ENCODE data around the gene GIMAP8. TPM values are rescaled to one million over a fixed set of nuclear protein-coding genes. Genes with fewer than 3 reads are reported as not detected.

The GIMAP8 gene
- polyA plus RNA-seq, 1 of the 3 experiments (the other 2 are of a cell fraction) = not detected

- TF ChIP-seq JUND (IDR thresholded peaks at IDR 0.05) (no peak), SIN3A (IDR thresholded peaks at IDR 0.05; ENCODE audit: borderline replicate concordance, low read depth, low read length) (no peak), TCF12 (IDR thresholded peaks at IDR 0.05) (no peak), YY1 (IDR thresholded peaks at IDR 0.05; ENCODE audit: low read depth) (no peak), RCOR1 (IDR thresholded peaks at IDR 0.05; ENCODE audit: low read length) (no peak), RFX5 (IDR thresholded peaks at IDR 0.05; ENCODE audit: low read length) (no peak), MAX (IDR thresholded peaks at IDR 0.05; ENCODE audit: low read depth) (no peak)
- POLR2A ChIA-PET = no interaction called here
- no peak for DNase-seq
- Histone ChIP-seq H3K9me3 (0 out of 2 replicates have a peak, but pooled peaks cover 8% of the 10 kb centered on the region), H3K27me3 (ENCODE audit: insufficient read depth) (no peaks in the 10 kb centered on the region; the same call in 1 of the 2 replicates), H3F3A (replicated peaks; ENCODE audit: insufficient read depth) (no peaks in the 10 kb centered on the region), H3K4me1 (ENCODE audit: control insufficient read depth in 1 of 2, insufficient read depth in 2 of 2, low read depth in 1 of 2, low read length in 1 of 2) (no peaks in the 10 kb centered on the region), H3K4me3 (ENCODE audit: low read depth in 2 of 2, low read length in 1 of 2) (no peak overlapping the region), H2AFZ (ENCODE audit: low read depth) (no peak overlapping the region), H3K9me2 (no peaks in the 10 kb centered on the region), H3K9ac (no peak overlapping the region), H3K4me2 (no peak overlapping the region), H4K20me1 (ENCODE audit: insufficient read depth) (no peaks in the 10 kb centered on the region), H3K79me2 (ENCODE audit: insufficient read depth) (no peaks in the 10 kb centered on the region), H3K36me3 (replicated peaks in 1 of 2; ENCODE audit: control insufficient read depth in 1 of 2, insufficient read depth in 2 of 2, low read length in 1 of 2) (no peaks in the 10 kb centered on the region), H3K27ac (ENCODE audit: low read depth in 2 of 2, low read length in 1 of 2) (no peak overlapping the region)
- CTCF ChIA-PET = interaction anchor here (1.5 kb wide), 1 partner anchor 14 kb away, joined by 4 read pairs; no protein-coding TSS in a partner anchor
These were observed 12.0 kb downstream of the GIMAP8 start for GRCh38 chr7:150462413-150462812.

- DNase-seq = no peak
- H3K27ac ChIP-seq (ENCODE audit: low read depth in 2 of 2, low read length in 1 of 2) = no peak overlapping the region
- CTCF ChIA-PET = interaction anchor here (1.5 kb wide), 2 partner anchors 14 to 15 kb away, joined by 3 to 4 read pairs; no protein-coding TSS in a partner anchor
These were observed 13.0 kb downstream of the GIMAP8 start for GRCh38 chr7:150463461-150463860.

GRCh38 chr7:150464962-150465361 lies 14.5 kb downstream of the GIMAP8 start:
- no peak overlapping the region for H2AFZ ChIP-seq (ENCODE audit: low read depth)
- H3K4me2 ChIP-seq = no peak overlapping the region
- POLR2A ChIA-PET = no interaction called here
- 0 out of 2 replicates have a peak, but pooled peaks cover 8% of the 10 kb centered on the region for H3K9me3 ChIP-seq
- no peaks in the 10 kb centered on the region for H3K4me1 ChIP-seq (ENCODE audit: control insufficient read depth in 1 of 2, insufficient read depth in 2 of 2, low read depth in 1 of 2, low read length in 1 of 2)
- no peaks in the 10 kb centered on the region for H3K79me2 ChIP-seq (ENCODE audit: insufficient read depth)
- no peak for DNase-seq
- H3K4me3 ChIP-seq (ENCODE audit: low read depth in 2 of 2, low read length in 1 of 2) = no peak overlapping the region
- H3K9ac ChIP-seq = no peak overlapping the region
- H3K27ac ChIP-seq (ENCODE audit: low read depth in 2 of 2, low read length in 1 of 2) = no peak overlapping the region
- H4K20me1 ChIP-seq (ENCODE audit: insufficient read depth) = no peaks in the 10 kb centered on the region
- no peaks in the 10 kb centered on the region for H3K9me2 ChIP-seq
- WGBS (ENCODE audit: low lambda C conversion rate) = 0% methylated on average over 1 of the region's 1 CpG
- H3F3A ChIP-seq (replicated peaks; ENCODE audit: insufficient read depth) = no peaks in the 10 kb centered on the region
- H3K36me3 ChIP-seq (replicated peaks in 1 of 2; ENCODE audit: control insufficient read depth in 1 of 2, insufficient read depth in 2 of 2, low read length in 1 of 2) = no peaks in the 10 kb centered on the region
- CTCF ChIA-PET = interaction anchor here (1.0 to 1.5 kb wide), 2 partner anchors 16 to 31 kb away, joined by 3 read pairs; no protein-coding TSS in a partner anchor
- peaks cover 3% of the 10 kb centered on the region; the same call in 1 of the 2 replicates for H3K27me3 ChIP-seq (ENCODE audit: insufficient read depth)
- TF ChIP-seq GATA2 (CRISPR knock-in tag; IDR thresholded peaks at IDR 0.05) = no peak
- no peak for TF ChIP-seq YY1 (IDR thresholded peaks at IDR 0.05; ENCODE audit: low read depth)
- no peak for TF ChIP-seq RXRA (IDR thresholded peaks at IDR 0.05; ENCODE audit: borderline replicate concordance, low read depth)
- TF ChIP-seq REST (IDR thresholded peaks at IDR 0.05; ENCODE audit: low read depth, low read length) = no peak
- TF ChIP-seq RFX5 (IDR thresholded peaks at IDR 0.05; ENCODE audit: low read length) = no peak
- TF ChIP-seq ZBTB33 (IDR thresholded peaks at IDR 0.05; ENCODE audit: borderline replicate concordance, low read depth) = no peak
- TF ChIP-seq MAX (IDR thresholded peaks at IDR 0.05; ENCODE audit: low read depth) = no peak
- no peak for TF ChIP-seq FOXJ3 (CRISPR knock-in tag; IDR thresholded peaks at IDR 0.05)
- no peak for TF ChIP-seq USF2 (IDR thresholded peaks at IDR 0.05; ENCODE audit: borderline replicate concordance, low read depth, low read length)

More at GRCh38 chr7:150463461-150463860, 13.0 kb downstream of the GIMAP8 start:
- no peak overlapping the region for H3K4me2 ChIP-seq
- no peaks in the 10 kb centered on the region for H3K79me2 ChIP-seq (ENCODE audit: insufficient read depth)
- H4K20me1 ChIP-seq (ENCODE audit: insufficient read depth) = no peaks in the 10 kb centered on the region
- TF ChIP-seq TEAD4 (IDR thresholded peaks at IDR 0.05; ENCODE audit: borderline replicate concordance, insufficient read depth) = no peak
- TF ChIP-seq RAD21 (IDR thresholded peaks at IDR 0.05; ENCODE audit: low read length) = no peak
- TF ChIP-seq TAF1 (IDR thresholded peaks at IDR 0.05; ENCODE audit: borderline replicate concordance, low read depth, low read length) = no peak
- no peak for TF ChIP-seq MEF2A (IDR thresholded peaks at IDR 0.05; ENCODE audit: borderline replicate concordance, low read depth)
- POLR2A ChIA-PET = no interaction called here
- 0 out of 2 replicates have a peak, but pooled peaks cover 8% of the 10 kb centered on the region for H3K9me3 ChIP-seq
- H2AFZ ChIP-seq (ENCODE audit: low read depth) = no peak overlapping the region
- H3K36me3 ChIP-seq (replicated peaks in 1 of 2; ENCODE audit: control insufficient read depth in 1 of 2, insufficient read depth in 2 of 2, low read length in 1 of 2) = no peaks in the 10 kb centered on the region
- peaks cover 3% of the 10 kb centered on the region; the same call in 1 of the 2 replicates for H3K27me3 ChIP-seq (ENCODE audit: insufficient read depth)
- no peaks in the 10 kb centered on the region for H3K4me1 ChIP-seq (ENCODE audit: control insufficient read depth in 1 of 2, insufficient read depth in 2 of 2, low read depth in 1 of 2, low read length in 1 of 2)
- no peaks in the 10 kb centered on the region for H3K9me2 ChIP-seq
- no peaks in the 10 kb centered on the region for H3F3A ChIP-seq (replicated peaks; ENCODE audit: insufficient read depth)
- no peak overlapping the region for H3K9ac ChIP-seq
- WGBS (ENCODE audit: low lambda C conversion rate) = 0% methylated on average over 1 of the region's 1 CpG
- H3K4me3 ChIP-seq (ENCODE audit: low read depth in 2 of 2, low read length in 1 of 2) = no peak overlapping the region
